MCF 10A (cell line): ENCODE results near the gene ABHD8. TPM values are rescaled to one million over a fixed set of nuclear protein-coding genes. Genes with fewer than 3 reads are reported as not detected.
A peak's percentile ranks its signal among the peaks of the same experiment; 100 is the strongest.

Experiments
- BruUV-seq: library from RNA; stranded (reverse); fragments of 400-500 nt; replicated peaks from 2 replicates; lab custom pipeline; 2021; lab: Mats Ljungman, UMichigan
- CTCF ChIA-PET: fragments of 300-600 bp; sonication (Branson Sonifier 250); formaldehyde crosslinking; extraction: SDS; loops from one replicate; lab custom pipeline; 2021; ENCODE audit warnings: antibody characterized with exemption, inconsistent platforms; lab: Yijun Ruan, JAX
- POLR2A ChIA-PET: fragments of 300-600, 350-650 bp; sonication (Branson Sonifier 250); formaldehyde crosslinking; extraction: SDS; loops from one replicate; lab custom pipeline; 2020; ENCODE audit warnings: antibody characterized with exemption, inconsistent platforms; lab: Yijun Ruan, JAX
- DNase-seq: peaks from one replicate; pipeline ENCODE4 v3.0.0-alpha.2; 2018; ENCODE audit not compliant: unreplicated experiment
- H3K27ac Mint-ChIP-seq: one replicate; pipeline ENCODE4 v1.8.0; 2022; ENCODE audit warnings: mild to moderate bottlenecking, low read depth, mixed read lengths; ENCODE audit not compliant: unreplicated experiment
- H3K27me3 Mint-ChIP-seq: one replicate; pipeline ENCODE4 v1.8.0; 2022; ENCODE audit warnings: mixed read lengths; ENCODE audit not compliant: insufficient read depth, unreplicated experiment
- H3K36me3 Mint-ChIP-seq: one replicate; pipeline ENCODE4 v1.8.0; 2022; ENCODE audit warnings: mild to moderate bottlenecking, moderate library complexity, mixed read lengths; ENCODE audit not compliant: insufficient read depth, unreplicated experiment
- H3K4me1 Mint-ChIP-seq: one replicate; pipeline ENCODE4 v1.8.0; 2022; ENCODE audit warnings: mixed read lengths; ENCODE audit not compliant: insufficient read depth, unreplicated experiment
- H3K4me3 Mint-ChIP-seq: one replicate; pipeline ENCODE4 v1.8.0; 2022; ENCODE audit warnings: mild to moderate bottlenecking, moderate library complexity, mixed read lengths; ENCODE audit not compliant: unreplicated experiment
- H3K9me3 Mint-ChIP-seq: one replicate; pipeline ENCODE4 v1.8.0; 2022; ENCODE audit warnings: mixed read lengths; ENCODE audit not compliant: unreplicated experiment
- intact Hi-C: fragments of 100-400 bp; cut with micrococcal nuclease; formaldehyde crosslinking; loops from 2 replicates; pipeline ENCODE4 v1.14.1; 2022
- total RNA-seq: library from RNA; stranded (reverse); gene quantifications from 2 replicates; pipeline ENCODE4 v1.2.3, GENCODE V29; 2022
- TF ChIP-seq, protein P1 (sequence below): fragments of 200-600 bp; IDR thresholded peaks from one replicate; pipeline ENCODE4 v1.8.0; 2022; ENCODE audit warnings: antibody characterized with exemption, mild to moderate bottlenecking; ENCODE audit not compliant: unreplicated experiment

The ABHD8 gene
- total RNA-seq, 1 experiment from 2014 or later: 4.1 TPM

DNA sequence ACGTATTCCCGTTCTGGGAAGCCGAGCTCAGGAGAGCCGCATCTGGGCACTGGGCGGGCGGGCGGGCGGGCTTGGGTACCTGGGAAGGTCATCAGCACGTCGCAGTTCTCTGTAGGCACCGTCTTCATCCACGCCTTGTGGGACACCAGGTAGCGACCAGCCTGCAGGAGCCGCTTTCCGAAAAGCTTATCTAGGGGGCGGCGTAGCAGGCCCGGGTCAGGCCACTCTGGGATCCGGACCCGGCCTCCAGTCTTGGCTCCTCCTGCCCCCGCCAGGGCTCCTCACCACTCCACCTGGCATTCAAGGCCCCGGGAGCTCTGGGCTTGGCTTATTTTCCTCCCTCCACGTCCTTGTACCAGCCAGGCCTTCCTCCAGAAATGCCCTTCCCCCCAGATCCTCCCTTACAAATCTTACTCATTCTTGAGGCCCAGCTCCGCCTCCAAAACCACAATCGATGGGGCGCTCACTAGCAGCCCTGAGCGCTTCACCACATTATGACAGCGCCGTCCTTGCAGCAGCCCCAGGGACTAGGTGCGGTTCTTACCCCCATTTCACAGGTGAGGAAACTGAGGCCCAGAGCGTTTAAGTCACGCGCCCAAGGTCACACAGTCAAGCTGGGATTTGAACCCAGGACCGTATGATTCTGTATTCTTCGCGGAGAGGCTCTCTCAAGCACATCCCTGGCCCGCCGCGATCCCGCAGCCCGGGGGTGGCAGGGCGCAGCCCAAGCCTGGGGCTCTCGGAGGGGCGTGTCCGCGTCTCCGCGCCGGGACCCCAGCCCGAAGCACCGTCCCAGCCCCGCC lies 30.6 kb upstream of the ABHD8 start:
- Mint-ChIP-seq H3K27me3 (no peaks in the 10 kb centered on the region), H3K4me3 (peak overlapping the region; percentile 79), H3K9me3 (no peaks in the 10 kb centered on the region), H3K27ac (peak overlapping the region; percentile 69), H3K36me3 (peaks cover 23% of the 10 kb centered on the region), H3K4me1 (peaks cover 15% of the 10 kb centered on the region)
- no TSS peak for BruUV-seq
- peak; percentile 90 for DNase-seq
- ChIA-PET POLR2A (interaction anchor here (0.6 to 10.1 kb wide), 12 partner anchors 9 to 870 kb away, joined by 3 to 152 read pairs (median 4); partner anchors contain the start of genes ABHD8, DDA1, MRPL34 and MVB12A), CTCF (interaction anchor here (0.6 to 2.9 kb wide), 6 partner anchors 12 to 58 kb away, joined by 3 to 8 read pairs (median 4); no protein-coding TSS in a partner anchor)
- TF ChIP-seq, protein P1, sequence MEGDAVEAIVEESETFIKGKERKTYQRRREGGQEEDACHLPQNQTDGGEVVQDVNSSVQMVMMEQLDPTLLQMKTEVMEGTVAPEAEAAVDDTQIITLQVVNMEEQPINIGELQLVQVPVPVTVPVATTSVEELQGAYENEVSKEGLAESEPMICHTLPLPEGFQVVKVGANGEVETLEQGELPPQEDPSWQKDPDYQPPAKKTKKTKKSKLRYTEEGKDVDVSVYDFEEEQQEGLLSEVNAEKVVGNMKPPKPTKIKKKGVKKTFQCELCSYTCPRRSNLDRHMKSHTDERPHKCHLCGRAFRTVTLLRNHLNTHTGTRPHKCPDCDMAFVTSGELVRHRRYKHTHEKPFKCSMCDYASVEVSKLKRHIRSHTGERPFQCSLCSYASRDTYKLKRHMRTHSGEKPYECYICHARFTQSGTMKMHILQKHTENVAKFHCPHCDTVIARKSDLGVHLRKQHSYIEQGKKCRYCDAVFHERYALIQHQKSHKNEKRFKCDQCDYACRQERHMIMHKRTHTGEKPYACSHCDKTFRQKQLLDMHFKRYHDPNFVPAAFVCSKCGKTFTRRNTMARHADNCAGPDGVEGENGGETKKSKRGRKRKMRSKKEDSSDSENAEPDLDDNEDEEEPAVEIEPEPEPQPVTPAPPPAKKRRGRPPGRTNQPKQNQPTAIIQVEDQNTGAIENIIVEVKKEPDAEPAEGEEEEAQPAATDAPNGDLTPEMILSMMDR: no peak
- intact Hi-C loops: loop anchor here (1.0 kb wide), 2 partner anchors 17 to 29 kb away; partner anchors contain the start of gene MRPL34

DNA sequence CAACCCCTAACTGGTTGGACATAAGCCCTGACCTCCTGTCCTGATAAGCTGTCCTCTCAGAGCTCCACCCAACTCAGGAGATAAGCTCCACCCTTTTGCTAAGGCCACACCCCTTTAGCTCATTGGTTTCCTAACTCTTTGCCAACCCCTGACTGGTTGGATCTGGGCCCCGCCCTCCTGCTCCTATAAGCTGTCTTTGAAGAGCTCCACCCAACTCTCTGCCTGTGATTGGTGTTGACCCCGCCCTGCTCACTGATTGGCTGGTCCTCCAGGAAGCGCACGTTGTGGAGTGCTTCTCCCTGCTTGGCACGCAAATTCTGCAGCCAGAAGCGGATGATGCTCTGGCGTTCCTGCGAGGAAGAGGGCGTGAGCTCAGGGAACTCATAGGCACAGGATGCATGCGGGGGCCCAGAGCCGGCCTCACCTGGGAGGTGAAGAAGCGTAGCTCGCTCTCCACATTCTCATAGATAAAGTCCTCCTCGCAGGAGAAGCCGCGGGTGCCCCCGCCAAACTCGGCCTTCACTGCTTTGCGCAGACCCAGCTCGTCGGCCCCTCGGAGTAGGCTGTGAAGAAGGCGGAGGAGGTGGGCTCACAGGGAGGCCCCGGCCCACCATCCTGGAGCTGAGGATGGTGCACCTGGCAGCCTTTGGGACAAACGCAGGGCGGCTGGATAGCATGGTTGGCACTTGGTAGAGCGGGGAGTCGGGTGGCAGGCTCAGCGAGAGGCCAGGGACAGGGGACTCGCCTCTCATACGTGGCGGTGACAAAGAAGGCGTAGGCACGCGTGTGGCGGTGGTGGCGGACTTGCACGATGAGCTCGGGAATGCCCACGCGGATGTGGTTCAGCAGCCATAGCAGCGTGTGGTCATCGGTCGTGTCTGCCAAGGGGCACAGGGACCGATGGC lies 29.7 kb upstream of the ABHD8 start:
- intact Hi-C loops: no loop called here
- peak; percentile 60 for DNase-seq
- BruUV-seq: no TSS peak
- POLR2A ChIA-PET: interaction anchor here (0.6 to 10.1 kb wide), 10 partner anchors 8 to 871 kb away, joined by 3 to 152 read pairs (median 4); partner anchors contain the start of genes ABHD8, DDA1, MRPL34 and MVB12A
- Mint-ChIP-seq H3K36me3 (peaks cover 23% of the 10 kb centered on the region), H3K4me3 (peak overlapping the region; percentile 29), H3K27ac (no peak overlapping the region), H3K27me3 (no peaks in the 10 kb centered on the region), H3K9me3 (no peaks in the 10 kb centered on the region), H3K4me1 (peaks cover 15% of the 10 kb centered on the region)
- CTCF ChIA-PET: interaction anchor here (0.6 to 2.9 kb wide), 6 partner anchors 12 to 59 kb away, joined by 3 to 8 read pairs (median 4); no protein-coding TSS in a partner anchor
- TF ChIP-seq, protein P1: no peak

DNA sequence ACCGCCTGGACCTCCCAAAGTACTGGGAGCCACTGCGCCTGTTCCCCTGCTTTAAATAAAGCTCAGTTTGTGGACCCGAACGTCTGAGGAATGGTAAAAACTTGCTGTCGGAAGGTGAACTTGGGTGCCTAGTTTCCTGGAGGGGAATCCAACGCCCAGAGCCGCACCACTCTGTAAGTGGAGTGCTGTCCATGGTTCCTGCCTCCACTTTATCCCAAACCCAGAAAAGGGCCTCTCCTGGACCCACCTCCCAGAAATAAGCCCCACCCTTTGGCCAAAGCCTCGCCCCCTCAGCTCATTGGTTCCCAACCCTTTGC lies 29.1 kb upstream of the ABHD8 start:
- ChIA-PET POLR2A (interaction anchor here (0.6 to 10.1 kb wide), 2 partner anchors 24 to 840 kb away, joined by 3 to 152 read pairs; partner anchors contain the start of genes ABHD8, DDA1 and MRPL34), CTCF (interaction anchor here (0.6 to 2.9 kb wide), 3 partner anchors 13 to 59 kb away, joined by 3 to 8 read pairs (median 6); no protein-coding TSS in a partner anchor)
- H3K4me3 Mint-ChIP-seq: no peak overlapping the region
- no peak for DNase-seq
- H3K36me3 Mint-ChIP-seq: peaks cover 23% of the 10 kb centered on the region
- TF ChIP-seq, protein P1: no peak
- H3K27me3 Mint-ChIP-seq: no peaks in the 10 kb centered on the region
- H3K9me3 Mint-ChIP-seq: no peaks in the 10 kb centered on the region
- BruUV-seq: no TSS peak
- H3K27ac Mint-ChIP-seq: no peak overlapping the region
- intact Hi-C loops: no loop called here
- peaks cover 15% of the 10 kb centered on the region for H3K4me1 Mint-ChIP-seq
